ENCODE measurements around the gene PSTPIP1. TPM values are rescaled to one million over a fixed set of nuclear protein-coding genes. Genes with fewer than 3 reads are reported as not detected.

Gene PSTPIP1
- polyA plus RNA-seq, 1 donor (not counting 4 experiments of a cell fraction or from before 2014, with no cell fraction given) = 9.6 TPM

DNA sequence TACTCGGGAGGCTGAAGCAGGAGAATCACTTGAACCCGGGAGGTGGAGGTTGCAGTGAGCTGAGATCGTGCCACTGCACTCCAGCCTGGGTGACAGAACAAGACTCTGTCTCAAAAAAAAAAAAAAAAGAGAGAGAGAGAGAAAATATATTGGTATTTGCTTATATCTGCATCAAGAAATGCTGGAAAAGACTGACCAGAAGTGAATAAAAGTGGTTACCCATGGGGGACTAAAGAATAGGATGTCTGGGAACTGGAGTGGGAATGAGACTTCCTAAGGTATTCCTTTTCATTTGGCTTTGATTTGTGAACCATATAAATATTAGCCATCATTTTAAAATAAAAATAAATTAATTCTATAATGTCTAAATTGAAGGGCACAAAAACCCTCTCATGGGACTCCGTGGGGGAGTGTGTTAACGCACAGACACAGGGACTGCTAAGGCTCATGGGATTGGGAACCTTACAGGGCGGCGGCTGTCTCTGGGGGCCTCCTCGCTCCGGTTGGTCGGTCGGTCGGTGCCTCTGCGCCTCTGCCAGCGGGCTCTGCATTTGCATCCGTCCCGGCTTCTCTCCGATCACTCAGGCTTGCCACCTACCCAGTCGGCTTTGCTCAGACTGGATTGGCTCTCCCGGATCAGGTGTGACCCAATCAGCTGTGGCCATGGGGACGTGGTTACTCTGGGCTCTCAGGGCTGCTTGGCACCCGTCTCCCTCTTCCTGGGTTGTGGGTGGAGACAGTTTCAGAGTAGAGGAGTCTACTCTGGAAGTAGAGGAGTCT, 88.6 kb downstream of the PSTPIP1 start:
- H3K79me2 ChIP-seq (ENCODE audit: control insufficient read depth, insufficient read depth, low read length) = no peaks in the 10 kb centered on the region
- H4K20me1 ChIP-seq (ENCODE audit: control insufficient read depth, extremely low read depth, insufficient read depth, low read length) = no peaks in the 10 kb centered on the region
- peak overlapping the region; percentile 15 for H3K9ac ChIP-seq (ENCODE audit: control insufficient read depth, extremely low read depth, insufficient read depth, low read length)
- peak overlapping the region; percentile 45 for H3K4me2 ChIP-seq (ENCODE audit: control insufficient read depth, extremely low read depth, insufficient read depth, low read depth, low read length)
- no peaks in the 10 kb centered on the region for H3K4me1 ChIP-seq (ENCODE audit: control insufficient read depth, extremely low read depth, insufficient read depth, low read length)
- peak overlapping the region; percentile 78 for H2AFZ ChIP-seq (ENCODE audit: control insufficient read depth, low read length)
- FAIRE-seq = peak; percentile 32
- H3K36me3 ChIP-seq (ENCODE audit: control insufficient read depth in 2 of 2, extremely low read depth in 1 of 2, insufficient read depth in 2 of 2, low read length in 2 of 2) = no peaks in the 10 kb centered on the region
- peaks cover 3% of the 10 kb centered on the region for H3K27me3 ChIP-seq (ENCODE audit: control insufficient read depth, extremely low read depth, insufficient read depth, low read length)
- no peak for TF ChIP-seq EZH2 (IDR thresholded peaks at IDR 0.05; ENCODE audit: low read length)
- TF ChIP-seq, protein P1, sequence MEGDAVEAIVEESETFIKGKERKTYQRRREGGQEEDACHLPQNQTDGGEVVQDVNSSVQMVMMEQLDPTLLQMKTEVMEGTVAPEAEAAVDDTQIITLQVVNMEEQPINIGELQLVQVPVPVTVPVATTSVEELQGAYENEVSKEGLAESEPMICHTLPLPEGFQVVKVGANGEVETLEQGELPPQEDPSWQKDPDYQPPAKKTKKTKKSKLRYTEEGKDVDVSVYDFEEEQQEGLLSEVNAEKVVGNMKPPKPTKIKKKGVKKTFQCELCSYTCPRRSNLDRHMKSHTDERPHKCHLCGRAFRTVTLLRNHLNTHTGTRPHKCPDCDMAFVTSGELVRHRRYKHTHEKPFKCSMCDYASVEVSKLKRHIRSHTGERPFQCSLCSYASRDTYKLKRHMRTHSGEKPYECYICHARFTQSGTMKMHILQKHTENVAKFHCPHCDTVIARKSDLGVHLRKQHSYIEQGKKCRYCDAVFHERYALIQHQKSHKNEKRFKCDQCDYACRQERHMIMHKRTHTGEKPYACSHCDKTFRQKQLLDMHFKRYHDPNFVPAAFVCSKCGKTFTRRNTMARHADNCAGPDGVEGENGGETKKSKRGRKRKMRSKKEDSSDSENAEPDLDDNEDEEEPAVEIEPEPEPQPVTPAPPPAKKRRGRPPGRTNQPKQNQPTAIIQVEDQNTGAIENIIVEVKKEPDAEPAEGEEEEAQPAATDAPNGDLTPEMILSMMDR (optimal IDR thresholded peaks at IDR 0.05 in 1 of 3, IDR thresholded peaks at IDR 0.05 in 1 of 3, conservative IDR thresholded peaks at IDR 0.05 in 1 of 3; ENCODE audit: extremely low read depth in 1 of 3, insufficient read depth in 2 of 3, low read length in 3 of 3) = no peak
- DNase-seq (ENCODE audit: low read depth, low spot score) = peak; percentile 56
- dilution Hi-C loops (cut with MboI; ENCODE audit: extremely low pct_ligation_motif_present, low sequenced_read_pairs) = no loop called here
- H3K27ac ChIP-seq (ENCODE audit: control insufficient read depth, insufficient read depth, low read length) = no peak overlapping the region
- no peaks in the 10 kb centered on the region for H3K9me1 ChIP-seq (ENCODE audit: control insufficient read depth, extremely low read depth, insufficient read depth, low read length)
- no peaks in the 10 kb centered on the region for H3K9me3 ChIP-seq (ENCODE audit: control insufficient read depth, low read depth, low read length)
- peak overlapping the region in 2 of 3 experiments; percentile 35 to 54 for H3K4me3 ChIP-seq (ENCODE audit: control insufficient read depth in 2 of 3, extremely low read depth in 1 of 3, insufficient read depth in 2 of 3, low read depth in 1 of 3, low read length in 3 of 3)

DNA sequence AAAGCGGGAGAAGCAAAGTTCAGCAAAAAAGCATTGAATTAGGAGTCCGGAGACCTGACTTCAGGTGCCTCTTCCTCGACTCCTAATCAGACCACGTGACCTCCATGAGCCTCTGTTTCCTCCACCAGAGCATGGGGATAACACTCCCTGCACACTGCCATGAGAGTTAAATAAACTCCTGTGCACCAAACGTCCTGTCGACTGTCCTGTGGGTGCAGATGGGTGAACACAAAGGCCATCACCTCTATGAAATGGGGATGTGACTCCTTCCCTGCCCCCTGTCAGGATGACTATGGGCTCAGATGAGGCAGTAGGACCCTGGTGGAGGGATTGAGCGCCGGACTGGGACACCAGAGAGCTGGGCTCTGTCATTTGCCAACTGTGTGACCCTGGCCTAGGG, 89.5 kb downstream of the PSTPIP1 start:
- H3K27ac ChIP-seq (ENCODE audit: control insufficient read depth, insufficient read depth, low read length) = no peak overlapping the region
- no peak overlapping the region for H3K9ac ChIP-seq (ENCODE audit: control insufficient read depth, extremely low read depth, insufficient read depth, low read length)
- no peaks in the 10 kb centered on the region for H3K9me3 ChIP-seq (ENCODE audit: control insufficient read depth, low read depth, low read length)
- H3K79me2 ChIP-seq (ENCODE audit: control insufficient read depth, insufficient read depth, low read length) = no peaks in the 10 kb centered on the region
- H3K4me2 ChIP-seq (ENCODE audit: control insufficient read depth, extremely low read depth, insufficient read depth, low read depth, low read length) = no peak overlapping the region
- TF ChIP-seq, protein P1 (optimal IDR thresholded peaks at IDR 0.05 in 1 of 3, IDR thresholded peaks at IDR 0.05 in 1 of 3, conservative IDR thresholded peaks at IDR 0.05 in 1 of 3; ENCODE audit: extremely low read depth in 1 of 3, insufficient read depth in 2 of 3, low read length in 3 of 3) = no peak
- TF ChIP-seq EZH2 (IDR thresholded peaks at IDR 0.05; ENCODE audit: low read length) = no peak
- DNase-seq (ENCODE audit: low read depth, low spot score) = no peak
- no peaks in the 10 kb centered on the region for H4K20me1 ChIP-seq (ENCODE audit: control insufficient read depth, extremely low read depth, insufficient read depth, low read length)
- H3K27me3 ChIP-seq (ENCODE audit: control insufficient read depth, extremely low read depth, insufficient read depth, low read length) = peaks cover 3% of the 10 kb centered on the region
- H3K4me3 ChIP-seq (ENCODE audit: control insufficient read depth in 2 of 3, extremely low read depth in 1 of 3, insufficient read depth in 2 of 3, low read depth in 1 of 3, low read length in 3 of 3) = no peak overlapping the region
- no peaks in the 10 kb centered on the region for H3K36me3 ChIP-seq (ENCODE audit: control insufficient read depth in 2 of 2, extremely low read depth in 1 of 2, insufficient read depth in 2 of 2, low read length in 2 of 2)
- no peaks in the 10 kb centered on the region for H3K9me1 ChIP-seq (ENCODE audit: control insufficient read depth, extremely low read depth, insufficient read depth, low read length)
- no peaks in the 10 kb centered on the region for H3K4me1 ChIP-seq (ENCODE audit: control insufficient read depth, extremely low read depth, insufficient read depth, low read length)
- H2AFZ ChIP-seq (ENCODE audit: control insufficient read depth, low read length) = no peak overlapping the region
- no peak for FAIRE-seq
- dilution Hi-C loops (cut with MboI; ENCODE audit: extremely low pct_ligation_motif_present, low sequenced_read_pairs) = no loop called here
